SK-N-SH (cell line): Measurements from ENCODE around the gene ZNF446.

ENCODE experiments used
- CTCF ChIP-seq: fragments of 200-600 bp; sonication (generic); IDR thresholded peaks from 2 replicates; pipeline ENCODE4 v1.6.1; 2017; ENCODE audit warnings: antibody characterized with exemption, mild to moderate bottlenecking, moderate library complexity
- EP300 ChIP-seq, 2 experiments: IDR thresholded peaks; 2 replicates each; pipeline versions ENCODE4 v1.4.0 to v1.6.1; 2012; ENCODE audit warnings: borderline replicate concordance in 1 of 2, low read depth in 1 of 2, low read length in 1 of 2
- FOSL2 ChIP-seq: IDR thresholded peaks from 2 replicates; pipeline ENCODE4 v1.4.0; 2012; ENCODE audit warnings: low read depth, mild to moderate bottlenecking, moderate library complexity, borderline replicate concordance
- GABPA ChIP-seq: IDR thresholded peaks from 2 replicates; pipeline ENCODE4 v1.4.0; 2012; ENCODE audit warnings: low read depth, mild to moderate bottlenecking
- MAX ChIP-seq: IDR thresholded peaks from 2 replicates; pipeline ENCODE4 v1.4.0; 2012; ENCODE audit warnings: low read depth
- MXI1 ChIP-seq: IDR thresholded peaks from 2 replicates; pipeline ENCODE4 v1.6.1; 2012; ENCODE audit warnings: mild to moderate bottlenecking, low read depth, low read length, improper control_type of control experiment
- PBX3 ChIP-seq: IDR thresholded peaks from 2 replicates; pipeline ENCODE4; 2012
- POLR2AphosphoS5 ChIP-seq: IDR thresholded peaks from 2 replicates; pipeline ENCODE4 v1.6.1; 2012; ENCODE audit warnings: low read depth, low read length
- RAD21 ChIP-seq: IDR thresholded peaks from 2 replicates; pipeline ENCODE4 v1.6.1; 2012; ENCODE audit warnings: mild to moderate bottlenecking, low read length
- REST ChIP-seq: IDR thresholded peaks from 2 replicates; pipeline ENCODE4 v1.6.1; 2012; ENCODE audit warnings: mild to moderate bottlenecking, low read depth, low read length, moderate library complexity
- TEAD4 ChIP-seq: IDR thresholded peaks from 2 replicates; pipeline ENCODE4 v1.4.0; 2012; ENCODE audit warnings: mild to moderate bottlenecking, borderline replicate concordance; ENCODE audit not compliant: insufficient read depth
- USF2 ChIP-seq: fragments of 150-350 bp; IDR thresholded peaks from 2 replicates; pipeline ENCODE4 v1.6.1; 2017; ENCODE audit warnings: antibody characterized with exemption, low read length, low read depth, borderline replicate concordance

GRCh38 chr19:58479736-58480480, 3.8 kb downstream of the ZNF446 start:
- TF ChIP-seq CTCF: no peak
- no peak for TF ChIP-seq TEAD4
- TF ChIP-seq GABPA: no peak
- TF ChIP-seq MXI1: no peak
- TF ChIP-seq PBX3: no peak
- no peak for TF ChIP-seq RAD21
- TF ChIP-seq EP300 (IDR thresholded peaks at IDR 0.05; ENCODE audit: borderline replicate concordance in 1 of 2, low read depth in 1 of 2, low read length in 1 of 2): no peak
- TF ChIP-seq MAX: no peak
- no peak for TF ChIP-seq FOSL2
- no peak for TF ChIP-seq USF2
- TF ChIP-seq REST: no peak
- no peak for TF ChIP-seq POLR2AphosphoS5
